ENCODE measurements around the gene CDA.

The CDA gene

GRCh38 chr1:20618550-20618949, 29.7 kb downstream of the CDA start:
- DNase-seq, result no peak

GRCh38 chr1:20619999-20620398, 31.1 kb downstream of the CDA start:
- DNase-seq, result no peak

GRCh38 chr1:20621012-20621411, 32.1 kb downstream of the CDA start:
- no peak for DNase-seq

GRCh38 chr1:20624709-20625108, 35.8 kb downstream of the CDA start:
- DNase-seq, result no peak

- no peak for DNase-seq
These were observed 36.5 kb downstream of the CDA start for GRCh38 chr1:20625176-20626097.

GRCh38 chr1:20626098-20626427, 37.2 kb downstream of the CDA start:
- no peak for DNase-seq

GRCh38 chr1:20626524-20626923, 37.6 kb downstream of the CDA start:
- no peak for DNase-seq

GRCh38 chr1:20630729-20631128, 41.8 kb downstream of the CDA start:
- no peak for DNase-seq

GRCh38 chr1:20632386-20632785, 43.5 kb downstream of the CDA start:
- DNase-seq, result no peak

- peak; percentile 91 for DNase-seq
These were observed 44.5 kb downstream of the CDA start, which contains the start of gene PINK1 for GRCh38 chr1:20633190-20634064. Gene PINK1, plus strand, starts transcription at chr1:20633458. Its CDS starts 91 bp downstream, at chr1:20633549.

GRCh38 chr1:20634065-20634593, 45.2 kb downstream of the CDA start:
- no peak for DNase-seq

- DNase-seq, result no peak
These were observed 45.7 kb downstream of the CDA start for GRCh38 chr1:20634594-20635084.

GRCh38 chr1:20636785-20637347, 48.0 kb downstream of the CDA start:
- DNase-seq, result no peak

- no peak for DNase-seq
These were observed 51.3 kb downstream of the CDA start for GRCh38 chr1:20640183-20640597.

GRCh38 chr1:20641975-20642374, 53.1 kb downstream of the CDA start:
- no peak for DNase-seq

- DNase-seq, result no peak
These were observed 54.2 kb downstream of the CDA start for GRCh38 chr1:20643080-20643479.

GRCh38 chr1:20644416-20644815, 55.5 kb downstream of the CDA start:
- no peak for DNase-seq

GRCh38 chr1:20645414-20645813, 56.5 kb downstream of the CDA start:
- no peak for DNase-seq

- DNase-seq, result no peak
These were observed 59.5 kb downstream of the CDA start for GRCh38 chr1:20648438-20648837.

GRCh38 chr1:20648946-20649345, 60.0 kb downstream of the CDA start:
- DNase-seq, result no peak

GRCh38 chr1:20652300-20652699, 63.4 kb downstream of the CDA start:
- no peak for DNase-seq

GRCh38 chr1:20654104-20654690, 65.3 kb downstream of the CDA start:
- DNase-seq, result no peak

- DNase-seq, result no peak
These were observed 68.1 kb downstream of the CDA start for GRCh38 chr1:20657024-20657423.

Measured in right forelimb (tissue), 1 donor.